Spleen (tissue), 7 donors: ENCODE results near the gene CPNE7.

Experiments used
- CTCF ChIP-seq, 11 experiments: fragments of 200-600 bp in 7 of 11; fragments of 450-650 bp in 4 of 11; sonication (generic) in 4 of 11; IDR thresholded peaks in 8 of 11; conservative IDR thresholded peaks in 3 of 11; 1 replicate in 7 of 11; 2 replicates in 4 of 11; pipeline versions ENCODE4 v1.4.0 to v1.8.0; 2016 to 2021; ENCODE audit warnings: antibody characterized with exemption in 11 of 11, inconsistent platforms in 4 of 11, mild to moderate bottlenecking in 1 of 11
- POLR2A ChIP-seq, 3 donors: fragments of 450-650 bp; IDR thresholded peaks; one replicate each; pipeline ENCODE4 v1.5.1; 2017; ENCODE audit warnings: antibody characterized with exemption in 3 of 3, mild to moderate bottlenecking in 1 of 3
- POLR2AphosphoS5 ChIP-seq, 3 donors: sonication (generic); formaldehyde crosslinking; IDR thresholded peaks; one replicate each; pipeline ENCODE4 v1.5.1; 2017; ENCODE audit warnings: antibody characterized with exemption in 3 of 3
- donor health status: DM: no; HTN: no; CAD: no; lungs with moderate emphysema.
- donor health status: DM: no; HTN: no; CAD: no.
- donor health status: DM: no; HTN: no; CAD: no.

DNA sequence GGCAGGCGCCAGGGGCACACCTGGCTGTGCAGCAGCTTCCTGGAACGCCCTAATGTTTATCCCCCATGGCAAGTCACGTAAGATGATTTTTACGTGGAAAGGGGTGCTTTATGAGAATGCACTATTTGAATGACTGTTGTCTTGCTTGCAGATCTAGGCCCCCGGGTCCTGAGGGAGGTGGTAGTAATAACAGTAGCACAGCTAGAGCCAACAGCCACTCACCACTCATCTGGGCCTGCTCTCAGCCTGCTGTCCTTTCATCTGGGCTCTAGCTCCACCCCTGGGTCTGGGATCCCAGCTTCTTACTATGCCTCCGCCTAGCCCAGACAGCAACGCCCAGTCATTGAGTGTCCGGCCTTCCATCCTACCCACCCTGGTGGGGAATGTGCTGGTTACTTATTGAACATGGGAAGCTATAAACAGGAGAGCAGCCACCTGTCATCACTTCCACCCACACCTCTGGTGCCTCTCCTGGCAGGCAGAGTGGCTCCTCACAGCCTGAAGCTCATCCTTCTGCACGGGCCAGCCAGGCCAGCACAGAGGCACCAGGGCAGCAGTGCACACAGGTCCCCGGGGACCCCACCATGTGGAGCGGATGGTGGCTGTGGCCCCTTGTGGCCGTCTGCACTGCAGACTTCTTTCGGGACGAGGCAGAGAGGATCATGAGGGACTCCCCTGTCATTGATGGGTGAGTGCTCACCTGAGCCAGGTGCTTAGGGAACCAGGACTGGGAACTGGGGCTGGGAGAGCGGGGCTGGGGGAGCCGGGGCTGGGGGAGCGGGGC lies 54.5 kb downstream of the CPNE7 start:
- TF ChIP-seq POLR2AphosphoS5 (IDR thresholded peaks at IDR 0.05) (no peak), CTCF (IDR thresholded peaks at IDR 0.05 in 8 of 11, conservative IDR thresholded peaks at IDR 0.05 in 3 of 11) (no peak), POLR2A (IDR thresholded peaks at IDR 0.05) (no peak)
